GM12878 (cell line): ENCODE measurements around the gene LAMA2.

ENCODE experiments used
- CBX3 ChIP-seq: fragments of 200-600 bp; sonication (generic); IDR thresholded peaks from 2 replicates; pipeline ENCODE4 v1.6.1; 2016; ENCODE audit warnings: low read depth, borderline replicate concordance
- CTCF ChIP-seq, 3 experiments: IDR thresholded peaks in 2 of 3; conservative IDR thresholded peaks in 1 of 3; 2 replicates each; pipeline ENCODE4 v1.5.1; 2011; ENCODE audit warnings: low read depth in 3 of 3, low read length in 3 of 3, mild to moderate bottlenecking in 3 of 3, control low read depth in 2 of 3, moderate library complexity in 2 of 3, inconsistent platforms in 1 of 3, mixed read lengths in 1 of 3; ENCODE audit not compliant: control insufficient read depth in 2 of 3, insufficient read depth in 1 of 3; ENCODE audit errors: extremely low read depth in 1 of 3
- RAD21 ChIP-seq: IDR thresholded peaks from 2 replicates; pipeline ENCODE4 v1.6.1; 2011; ENCODE audit warnings: mild to moderate bottlenecking, low read depth, low read length, moderate library complexity; ENCODE audit not compliant: insufficient read depth
- SIX5 ChIP-seq: IDR thresholded peaks from 2 replicates; pipeline ENCODE4 v1.6.1; 2011; ENCODE audit warnings: mild to moderate bottlenecking, low read depth, low read length, moderate library complexity; ENCODE audit not compliant: severe bottlenecking
- YY1 ChIP-seq: IDR thresholded peaks from 2 replicates; pipeline ENCODE4 v1.6.1; 2011; ENCODE audit warnings: low read depth, mild to moderate bottlenecking, low read length
- TF ChIP-seq, protein P1 (sequence below): IDR thresholded peaks from 2 replicates; pipeline ENCODE4 v1.6.1; 2011; ENCODE audit warnings: borderline replicate concordance, low read depth, mild to moderate bottlenecking, moderate library complexity, mixed read lengths, low read length; ENCODE audit not compliant: insufficient read depth; ENCODE audit errors: extremely low read length

DNA sequence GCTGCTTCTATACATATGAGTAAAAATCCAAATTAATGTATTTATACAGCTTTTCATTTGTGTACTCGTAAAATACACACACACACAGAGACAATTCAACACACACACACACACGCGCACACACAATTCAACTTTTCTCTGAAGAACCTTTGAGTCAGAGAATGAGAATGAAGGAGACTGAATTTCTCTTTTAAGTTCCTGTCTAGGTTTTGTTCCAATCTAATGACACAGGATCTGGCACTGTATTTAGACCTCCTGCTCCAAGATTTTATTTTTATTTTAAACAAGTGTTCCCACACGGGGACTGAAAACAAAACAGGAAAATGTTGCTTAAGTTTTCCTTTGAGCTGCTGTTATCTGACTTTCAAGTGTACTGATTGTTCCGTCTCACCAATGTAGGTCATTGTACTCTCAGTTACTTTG lies 250.8 kb downstream of the LAMA2 start:
- TF ChIP-seq, protein P1, sequence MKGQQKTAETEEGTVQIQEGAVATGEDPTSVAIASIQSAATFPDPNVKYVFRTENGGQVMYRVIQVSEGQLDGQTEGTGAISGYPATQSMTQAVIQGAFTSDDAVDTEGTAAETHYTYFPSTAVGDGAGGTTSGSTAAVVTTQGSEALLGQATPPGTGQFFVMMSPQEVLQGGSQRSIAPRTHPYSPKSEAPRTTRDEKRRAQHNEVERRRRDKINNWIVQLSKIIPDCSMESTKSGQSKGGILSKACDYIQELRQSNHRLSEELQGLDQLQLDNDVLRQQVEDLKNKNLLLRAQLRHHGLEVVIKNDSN = no peak
- TF ChIP-seq SIX5 = no peak
- no peak for TF ChIP-seq CBX3
- TF ChIP-seq RAD21 = no peak
- TF ChIP-seq CTCF (IDR thresholded peaks at IDR 0.05 in 2 of 3, conservative IDR thresholded peaks at IDR 0.05 in 1 of 3; ENCODE audit: control insufficient read depth in 2 of 3, extremely low read depth in 1 of 3, insufficient read depth in 1 of 3, low read depth in 3 of 3, low read length in 3 of 3) = no peak
- no peak for TF ChIP-seq YY1
